HCT116 (cell line): ENCODE measurements around the gene YTHDC2. TPM values are rescaled to one million over a fixed set of nuclear protein-coding genes. Genes with fewer than 3 reads are reported as not detected.

Experiments used
- ATAC-seq: fragments of 200-7000 bp; cut with Tn5 transposase; 2 replicates; pipeline ENCODE4 v1.9.1; 2020; ENCODE audit warnings: mild to moderate bottlenecking, moderate library complexity
- BruUV-seq: library from RNA; stranded (reverse); fragments of 400-500 nt; replicated peaks from 2 replicates; lab custom pipeline; 2021; lab: Mats Ljungman, UMichigan
- CTCF ChIA-PET: fragments of 300-600 bp; sonication (Branson Sonifier 250); formaldehyde crosslinking; loops from one replicate; lab custom pipeline; 2021; ENCODE audit warnings: antibody characterized with exemption; lab: Charles Lee
- POLR2A ChIA-PET: fragments of 300-600, 350-600 bp; sonication (Branson Sonifier 250); formaldehyde crosslinking; loops from one replicate; lab custom pipeline; 2021; ENCODE audit warnings: antibody characterized with exemption; lab: Charles Lee
- RAD21 ChIA-PET, 2 experiments: fragments of 300-600 bp; sonication (Branson Sonifier 250); formaldehyde crosslinking; loops; one replicate each; lab custom pipeline; 2023; ENCODE audit warnings: low total read pairs in 2 of 2; ENCODE audit not compliant: uncharacterized antibody in 2 of 2, unreplicated experiment in 2 of 2, low non-redundant PET in 1 of 2; lab: Charles Lee
- DNase-seq: peaks from one replicate; pipeline ENCODE4 v3.0.0-alpha.2; 2010; ENCODE audit warnings: low read depth, low spot score
- H2AFZ ChIP-seq: fragments of 200-600 bp; shearing (Covaris generic), sonication (generic); 2 replicates; pipeline ENCODE4 v1.6.1; 2017; ENCODE audit warnings: low read depth, mixed run types, mixed read lengths, antibody characterized with exemption, low read length; ENCODE audit not compliant: poor library complexity, severe bottlenecking
- H3K27ac ChIP-seq: 2 replicates; pipeline ENCODE4 v1.5.1; 2012; ENCODE audit warnings: low read depth, low read length
- H3K27me3 ChIP-seq: fragments of 200-600 bp; sonication (generic); 2 replicates; pipeline ENCODE4 v1.6.1; 2016; ENCODE audit warnings: mixed run types, low read length, mixed read lengths; ENCODE audit not compliant: insufficient read depth
- H3K36me3 ChIP-seq, 2 experiments: fragments of 200-500 bp in 1 of 2; fragments of 200-600 bp in 1 of 2; sonication (Bioruptor generic) in 1 of 2; sonication (generic) in 1 of 2; 2 replicates each; pipeline versions ENCODE4 v1.5.1 to v1.6.1; 2014 to 2016; ENCODE audit warnings: low read length in 2 of 2, inconsistent platforms in 1 of 2, mixed read lengths in 1 of 2, mixed run types in 1 of 2; ENCODE audit not compliant: insufficient read depth in 2 of 2, control insufficient read depth in 1 of 2
- H3K4me1 ChIP-seq, 2 experiments: fragments of 200-600 bp in 1 of 2; sonication (generic) in 1 of 2; 2 replicates each; pipeline versions ENCODE4 v1.5.1 to v1.6.1; 2012 to 2017; ENCODE audit warnings: low read length in 2 of 2, inconsistent platforms in 1 of 2, mild to moderate bottlenecking in 1 of 2, mixed read lengths in 1 of 2, mixed run types in 1 of 2, moderate library complexity in 1 of 2; ENCODE audit not compliant: insufficient read depth in 2 of 2, control insufficient read depth in 1 of 2
- H3K4me2 ChIP-seq: fragments of 200-600 bp; sonication (generic); 2 replicates; pipeline ENCODE4 v1.6.1; 2017; ENCODE audit warnings: mixed run types, low read length, mixed read lengths
- H3K4me3 ChIP-seq, 2 experiments: fragments of 200-600 bp in 1 of 2; sonication (generic) in 1 of 2; replicated peaks in 1 of 2; 2 replicates each; pipeline ENCODE4 v1.5.1; 2011 to 2016; ENCODE audit warnings: low read length in 2 of 2, control low read depth in 1 of 2, low read depth in 1 of 2, mild to moderate bottlenecking in 1 of 2, mixed read lengths in 1 of 2, mixed run types in 1 of 2
- H3K79me2 ChIP-seq: fragments of 200-600 bp; sonication (generic); 2 replicates; pipeline ENCODE4 v1.6.1; 2017; ENCODE audit warnings: mild to moderate bottlenecking, mixed run types, low read length, moderate library complexity, mixed read lengths; ENCODE audit not compliant: insufficient read depth
- H3K9ac ChIP-seq: fragments of 200-600 bp; sonication (generic); 2 replicates; pipeline ENCODE4 v1.6.1; 2016; ENCODE audit warnings: low read length, mixed read lengths
- H3K9me2 ChIP-seq: fragments of 200-600 bp; sonication (generic), shearing (Covaris generic); 2 replicates; pipeline ENCODE4 v1.6.1; 2017; ENCODE audit warnings: mixed run types, mild to moderate bottlenecking, moderate library complexity; ENCODE audit not compliant: insufficient read depth
- H3K9me3 ChIP-seq, 2 experiments: fragments of 200-500 bp in 1 of 2; fragments of 200-600 bp in 1 of 2; sonication (Bioruptor generic) in 1 of 2; sonication (generic) in 1 of 2; 2 replicates each; pipeline ENCODE4 v1.6.1; 2014 to 2017; ENCODE audit warnings: low read length in 2 of 2, mixed read lengths in 2 of 2, inconsistent platforms in 1 of 2, low read depth in 1 of 2, mild to moderate bottlenecking in 1 of 2, mixed run types in 1 of 2, moderate library complexity in 1 of 2; ENCODE audit not compliant: control insufficient read depth in 1 of 2, insufficient read depth in 1 of 2
- H4K20me1 ChIP-seq: fragments of 200-600 bp; sonication (generic), shearing (Covaris generic); 2 replicates; pipeline ENCODE4 v1.6.1; 2017; ENCODE audit warnings: mixed run types, mild to moderate bottlenecking, moderate library complexity; ENCODE audit not compliant: insufficient read depth
- CEBPB ChIP-seq: IDR thresholded peaks from 2 replicates; pipeline ENCODE4 v1.6.1; 2012; ENCODE audit warnings: low read depth
- EGR1 ChIP-seq: IDR thresholded peaks from 2 replicates; pipeline ENCODE4 v1.6.1; 2012; ENCODE audit warnings: low read depth
- ELF1 ChIP-seq: IDR thresholded peaks from 2 replicates; pipeline ENCODE4 v1.6.1; 2012; ENCODE audit warnings: low read depth, borderline replicate concordance
- FOSL1 ChIP-seq: IDR thresholded peaks from 2 replicates; pipeline ENCODE4 v1.6.1; 2012; ENCODE audit warnings: low read depth
- JUND ChIP-seq: IDR thresholded peaks from 2 replicates; pipeline ENCODE4 v1.6.1; 2012
- POLR2A ChIP-seq: IDR thresholded peaks from 2 replicates; pipeline ENCODE4 v1.7.0; 2011; ENCODE audit warnings: borderline replicate concordance; ENCODE audit not compliant: insufficient read depth, insufficient read length; ENCODE audit errors: extremely low read depth
- RAD21 ChIP-seq: IDR thresholded peaks from 2 replicates; pipeline ENCODE4 v1.6.1; 2012; ENCODE audit warnings: low read depth, mild to moderate bottlenecking
- SP1 ChIP-seq: IDR thresholded peaks from 2 replicates; pipeline ENCODE4 v1.6.1; 2012; ENCODE audit warnings: low read depth
- SRF ChIP-seq: IDR thresholded peaks from 2 replicates; pipeline ENCODE4 v1.6.1; 2012; ENCODE audit warnings: low read depth
- TCF7L2 ChIP-seq: IDR thresholded peaks from 2 replicates; pipeline ENCODE4 v1.7.0; 2011; ENCODE audit warnings: borderline replicate concordance, inconsistent platforms; ENCODE audit not compliant: insufficient read depth, insufficient read length; ENCODE audit errors: extremely low read depth
- YY1 ChIP-seq: IDR thresholded peaks from 2 replicates; pipeline ENCODE4 v1.6.1; 2011; ENCODE audit warnings: low read length, low read depth, moderate library complexity, mild to moderate bottlenecking; ENCODE audit not compliant: insufficient replicate concordance; ENCODE audit errors: extremely low read depth
- ZFX ChIP-seq: fragments of 450-650 bp; IDR thresholded peaks from 2 replicates; pipeline ENCODE4 v1.6.1; 2017
- intact Hi-C: fragments of 100-400 bp; cut with micrococcal nuclease; formaldehyde crosslinking; loops from 2 replicates; pipeline ENCODE4 v1.10.0; 2022
- total RNA-seq: library from RNA; stranded (reverse); gene quantifications from one replicate; pipeline ENCODE4 v1.2.1, GENCODE V29; 2021; ENCODE audit not compliant: unreplicated experiment
- TF ChIP-seq, protein P1 (sequence below): IDR thresholded peaks from 2 replicates; pipeline ENCODE4 v1.6.1; 2011; ENCODE audit warnings: mild to moderate bottlenecking, low read length, moderate library complexity; ENCODE audit not compliant: insufficient replicate concordance; ENCODE audit errors: extremely low read depth
- TF ChIP-seq, protein P2 (sequence below): IDR thresholded peaks from 2 replicates; pipeline ENCODE4 v1.6.1; 2012
- TF ChIP-seq, protein P3 (sequence below), 3 experiments: fragments of 200-600 bp in 1 of 3; sonication (generic) in 1 of 3; IDR thresholded peaks in 2 of 3; conservative IDR thresholded peaks in 1 of 3; 2 replicates each; pipeline ENCODE4 v1.5.1; 2012 to 2017; ENCODE audit warnings: low read depth in 2 of 3, low read length in 2 of 3, antibody characterized with exemption in 1 of 3, borderline replicate concordance in 1 of 3, control low read depth in 1 of 3, mild to moderate bottlenecking in 1 of 3, mixed read lengths in 1 of 3, mixed run types in 1 of 3, moderate library complexity in 1 of 3; ENCODE audit not compliant: insufficient read depth in 1 of 3

The YTHDC2 gene
- total RNA-seq, 1 experiment from 2014 or later: 22.2 TPM

DNA sequence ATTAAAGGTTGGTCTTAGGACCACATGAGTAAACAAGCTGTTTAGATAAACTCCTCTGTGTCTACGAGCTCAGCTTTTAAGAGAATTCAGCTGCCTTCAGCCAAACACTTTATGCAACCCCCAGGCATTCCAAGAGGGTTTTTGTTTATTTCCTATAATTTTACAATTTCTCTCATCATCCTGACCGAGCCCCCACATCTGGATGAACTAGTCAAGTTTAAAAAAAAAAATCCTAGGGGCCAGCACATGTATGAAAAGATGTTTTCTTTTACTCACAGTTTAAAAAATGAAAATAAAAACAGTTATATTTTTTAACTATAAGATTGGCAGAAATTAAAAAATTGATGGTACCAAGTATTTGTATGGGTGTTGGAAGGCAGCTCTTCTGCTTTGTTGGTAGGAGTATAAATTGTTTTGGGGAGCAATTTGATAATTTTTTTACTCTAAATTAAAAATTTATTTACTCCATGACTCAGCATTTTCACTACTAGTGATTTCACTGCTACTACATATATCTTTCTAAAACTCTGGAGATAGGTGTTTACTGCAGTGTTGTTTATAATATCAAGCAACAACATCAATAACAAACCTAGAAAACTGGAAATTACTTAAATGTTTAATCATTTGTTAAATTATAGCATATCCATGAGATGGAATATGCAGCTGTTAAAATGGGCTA lies 18.1 kb downstream of the YTHDC2 start:
- H2AFZ ChIP-seq: no peak overlapping the region
- no peaks in the 10 kb centered on the region for H3K27me3 ChIP-seq
- no peak for DNase-seq
- no peaks in the 10 kb centered on the region for H3K9me2 ChIP-seq
- BruUV-seq: no TSS peak
- ChIA-PET CTCF (no interaction called here), RAD21 (no interaction called here), POLR2A (no interaction called here)
- H3K4me3 ChIP-seq: no peak overlapping the region
- H3K27ac ChIP-seq: no peak overlapping the region
- no peak overlapping the region for H3K9ac ChIP-seq
- H3K36me3 ChIP-seq: peaks cover 2 to 16% of the 10 kb centered on the region in 2 experiments; a peak in 3 of 4 replicates
- TF ChIP-seq ELF1: no peak
- TF ChIP-seq, protein P1, sequence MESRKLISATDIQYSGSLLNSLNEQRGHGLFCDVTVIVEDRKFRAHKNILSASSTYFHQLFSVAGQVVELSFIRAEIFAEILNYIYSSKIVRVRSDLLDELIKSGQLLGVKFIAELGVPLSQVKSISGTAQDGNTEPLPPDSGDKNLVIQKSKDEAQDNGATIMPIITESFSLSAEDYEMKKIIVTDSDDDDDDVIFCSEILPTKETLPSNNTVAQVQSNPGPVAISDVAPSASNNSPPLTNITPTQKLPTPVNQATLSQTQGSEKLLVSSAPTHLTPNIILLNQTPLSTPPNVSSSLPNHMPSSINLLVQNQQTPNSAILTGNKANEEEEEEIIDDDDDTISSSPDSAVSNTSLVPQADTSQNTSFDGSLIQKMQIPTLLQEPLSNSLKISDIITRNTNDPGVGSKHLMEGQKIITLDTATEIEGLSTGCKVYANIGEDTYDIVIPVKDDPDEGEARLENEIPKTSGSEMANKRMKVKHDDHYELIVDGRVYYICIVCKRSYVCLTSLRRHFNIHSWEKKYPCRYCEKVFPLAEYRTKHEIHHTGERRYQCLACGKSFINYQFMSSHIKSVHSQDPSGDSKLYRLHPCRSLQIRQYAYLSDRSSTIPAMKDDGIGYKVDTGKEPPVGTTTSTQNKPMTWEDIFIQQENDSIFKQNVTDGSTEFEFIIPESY: no peak
- TF ChIP-seq RAD21: no peak
- no peak for TF ChIP-seq ZFX
- TF ChIP-seq TCF7L2: no peak
- TF ChIP-seq POLR2A: no peak
- TF ChIP-seq, protein P2, sequence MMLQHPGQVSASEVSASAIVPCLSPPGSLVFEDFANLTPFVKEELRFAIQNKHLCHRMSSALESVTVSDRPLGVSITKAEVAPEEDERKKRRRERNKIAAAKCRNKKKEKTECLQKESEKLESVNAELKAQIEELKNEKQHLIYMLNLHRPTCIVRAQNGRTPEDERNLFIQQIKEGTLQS: no peak
- no peak for TF ChIP-seq CEBPB
- no peak for TF ChIP-seq SP1
- TF ChIP-seq YY1: no peak
- no peak for TF ChIP-seq JUND
- TF ChIP-seq, protein P3, sequence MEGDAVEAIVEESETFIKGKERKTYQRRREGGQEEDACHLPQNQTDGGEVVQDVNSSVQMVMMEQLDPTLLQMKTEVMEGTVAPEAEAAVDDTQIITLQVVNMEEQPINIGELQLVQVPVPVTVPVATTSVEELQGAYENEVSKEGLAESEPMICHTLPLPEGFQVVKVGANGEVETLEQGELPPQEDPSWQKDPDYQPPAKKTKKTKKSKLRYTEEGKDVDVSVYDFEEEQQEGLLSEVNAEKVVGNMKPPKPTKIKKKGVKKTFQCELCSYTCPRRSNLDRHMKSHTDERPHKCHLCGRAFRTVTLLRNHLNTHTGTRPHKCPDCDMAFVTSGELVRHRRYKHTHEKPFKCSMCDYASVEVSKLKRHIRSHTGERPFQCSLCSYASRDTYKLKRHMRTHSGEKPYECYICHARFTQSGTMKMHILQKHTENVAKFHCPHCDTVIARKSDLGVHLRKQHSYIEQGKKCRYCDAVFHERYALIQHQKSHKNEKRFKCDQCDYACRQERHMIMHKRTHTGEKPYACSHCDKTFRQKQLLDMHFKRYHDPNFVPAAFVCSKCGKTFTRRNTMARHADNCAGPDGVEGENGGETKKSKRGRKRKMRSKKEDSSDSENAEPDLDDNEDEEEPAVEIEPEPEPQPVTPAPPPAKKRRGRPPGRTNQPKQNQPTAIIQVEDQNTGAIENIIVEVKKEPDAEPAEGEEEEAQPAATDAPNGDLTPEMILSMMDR (IDR thresholded peaks at IDR 0.05 in 2 of 3, conservative IDR thresholded peaks at IDR 0.05 in 1 of 3; ENCODE audit: borderline replicate concordance in 1 of 3, insufficient read depth in 1 of 3, low read depth in 2 of 3, low read length in 2 of 3): no peak
- no peak for TF ChIP-seq EGR1
- TF ChIP-seq SRF: no peak
- TF ChIP-seq FOSL1: no peak
- intact Hi-C loops: no loop called here
- peaks cover 43% of the 10 kb centered on the region for H3K79me2 ChIP-seq
- no peaks in the 10 kb centered on the region for H3K4me1 ChIP-seq
- no peaks in the 10 kb centered on the region for H3K9me3 ChIP-seq
- no peak for ATAC-seq
- H3K4me2 ChIP-seq: no peak overlapping the region
- H4K20me1 ChIP-seq: no peaks in the 10 kb centered on the region
